Heart left ventricle (tissue), 16 donors: Measurements from ENCODE around the gene NEDD4L. TPM values are rescaled to one million over a fixed set of nuclear protein-coding genes. Genes with fewer than 3 reads are reported as not detected.

ENCODE experiments used
- ATAC-seq, 4 donors: fragments of 200-7000 bp; cut with Tn5 transposase; one replicate each; pipeline ENCODE4 v1.9.1; 2020 to 2022; ENCODE audit warnings: moderate library complexity in 4 of 4, mild to moderate bottlenecking in 3 of 4, moderate number of reproducible peaks in 1 of 4
- DNase-seq, 5 donors: peaks; one replicate each; pipeline ENCODE4 v3.0.0-alpha.2; 2020
- H3K27ac ChIP-seq, 12 donors: fragments of 200-600 bp; sonication (generic) in 4 of 12; one replicate each; pipeline versions ENCODE4 v1.5.0 to v1.8.0; 2016 to 2022; ENCODE audit warnings: mild to moderate bottlenecking in 2 of 12
- H3K27me3 ChIP-seq, 9 donors: fragments of 200-600 bp; sonication (generic) in 2 of 9; one replicate each; pipeline versions ENCODE4 v1.5.1 to v1.8.0; 2016 to 2022; ENCODE audit warnings: mild to moderate bottlenecking in 3 of 9
- H3K36me3 ChIP-seq, 9 donors: fragments of 200-600 bp; sonication (generic) in 2 of 9; one replicate each; pipeline versions ENCODE4 v1.5.0 to v1.8.0; 2018 to 2022; ENCODE audit warnings: mild to moderate bottlenecking in 2 of 9
- H3K4me1 ChIP-seq, 12 donors: fragments of 200-600 bp; sonication (generic) in 4 of 12; one replicate each; pipeline versions ENCODE4 v1.5.0 to v1.8.0; 2016 to 2022; ENCODE audit warnings: mild to moderate bottlenecking in 3 of 12
- H3K4me3 ChIP-seq, 12 donors: fragments of 200-600 bp; sonication (generic) in 4 of 12; one replicate each; pipeline versions ENCODE4 v1.5.0 to v1.8.0; 2017 to 2022; ENCODE audit warnings: mild to moderate bottlenecking in 9 of 12, moderate library complexity in 4 of 12
- H3K9me3 ChIP-seq, 12 donors: fragments of 200-600 bp; sonication (generic) in 4 of 12; one replicate each; pipeline versions ENCODE4 v1.5.0 to v1.8.0; 2016 to 2022; ENCODE audit warnings: mild to moderate bottlenecking in 1 of 12
- CTCF ChIP-seq, 12 donors: fragments of 200-600 bp; sonication (generic) in 4 of 12; IDR thresholded peaks; one replicate each; pipeline versions ENCODE4 v1.5.0 to v1.8.0; 2018 to 2022; ENCODE audit warnings: antibody characterized with exemption in 12 of 12, mild to moderate bottlenecking in 5 of 12
- POLR2A ChIP-seq, 2 donors: fragments of 450-650 bp; IDR thresholded peaks; one replicate each; pipeline ENCODE4 v1.6.1; 2017; ENCODE audit warnings: antibody characterized with exemption in 2 of 2, mild to moderate bottlenecking in 2 of 2, moderate library complexity in 2 of 2
- WGBS, 4 donors: extraction: QIAGEN DNeasy Blood & Tissue Kit in 2 of 4; methylation state at CpG; one replicate each; pipeline versions ENCODE4 v1.1.5 to v1.1.7; 2013 to 2018; 5-methylcytosine and 5-hydroxymethylcytosine counted together
- intact Hi-C, 10 donors: fragments of 100-400 bp; cut with DNase I; formaldehyde crosslinking; loops; one replicate each; pipeline versions ENCODE4 v1.11.1 to v1.14.2; 2022
- polyA plus RNA-seq, 2 donors: library from polyadenylated mRNA; stranded (reverse); fragments of 200-250 nt; gene quantifications; one replicate each; pipeline ENCODE4 v1.2.3, GENCODE V29; 2013
- total RNA-seq, 9 donors: library from RNA; depleted of rRNA in 2 of 9; stranded (reverse); fragments of >200 nt in 2 of 9; fragmentation: NEBNext Ultra II Directional in 3 of 9; extraction: Animal tissue kit (Norgen Biotek cat#: 25700) in 3 of 9; gene quantifications; one replicate each; pipeline versions ENCODE4 v1.1.0 to v1.2.4, GENCODE V29; 2016 to 2023
- donor health status: ischemic (EF 13 %, LVEDD 7.1; RV severe dilation, severe dysfunction).
- donor health status: healthy with polysubstance abuse.
- donor health status: DM: no; HTN: yes; CAD: no.
- donor health status: DM: no; HTN: no; CAD: no.
- donor health status: ischemic (EF 25% LVEDD 6.9; RV normal size, moderate dysfunction).
- donor health status: ischemic (EF 25% LVEDD 5.7; RV mildly dilated, moderate dysfunction).
- donor health status: healthy.
- donor health status: DM: yes; HTN: yes; CAD: no.
- donor health status: ischemic (EF 35%, LVEDD 5.7; RV mildly dilated, moderate dysfunction).
- donor health status: nonischemic (EF 11% LVEDD 7.7; RV severe dilation, severe dysfunction).
- donor health status: DM: yes; HTN: yes; CAD: no.
- donor health status: PGD.
- donor health status: ischemic (EF 29% LVEDD 5.4; RV normal size, mild dysfunction).
- donor health status: nonischemic (EF 23%, LVEDD 6.1; RV moderate dilation, normal function).

The NEDD4L gene
- total and polyA plus RNA-seq, 11 donors: 14.7 to 64.1 (median 51.7) TPM

- peaks cover 0 to 14% (median 0%) of the 10 kb centered on the region in 12 donors for H3K4me1 ChIP-seq
- intact Hi-C loops: loop anchor here in 4 of 10 donors (5.0 to 10.0 kb wide), 5 partner anchors 43 to 185 kb away; partner anchors contain the start of gene NEDD4L (in 2 of the 4)
Measured at GRCh38 chr18:58139459-58140386, 95.7 kb downstream of the NEDD4L start.

GRCh38 chr18:58140387-58141325, 96.6 kb downstream of the NEDD4L start:
- no peaks in the 10 kb centered on the region for H3K36me3 ChIP-seq
- no peak for TF ChIP-seq POLR2A (IDR thresholded peaks at IDR 0.05)
- peak in 4 of 12 donors; percentile 11 to 32 (median 24) for TF ChIP-seq CTCF (IDR thresholded peaks at IDR 0.05)
- DNase-seq (no peak), ATAC-seq (peak; percentile 32 to 66 (median 54))
- peaks cover 0 to 9% (median 0%) of the 10 kb centered on the region in 12 donors for H3K4me1 ChIP-seq
- intact Hi-C loops: loop anchor here in 2 of 10 donors (5.0 to 10.0 kb wide), 3 partner anchors 42 to 184 kb away; no protein-coding TSS in a partner anchor
- H3K27ac ChIP-seq: no peak overlapping the region
- no peaks in the 10 kb centered on the region for H3K9me3 ChIP-seq
- H3K27me3 ChIP-seq: no peaks in the 10 kb centered on the region
- H3K4me3 ChIP-seq: no peak overlapping the region
- WGBS, 4 donors: 73 to 79% (median 74%) methylated on average over 12 of the region's 12 CpGs

More at GRCh38 chr18:58139459-58140386, 95.7 kb downstream of the NEDD4L start:
- no peak for DNase-seq
- no peak overlapping the region for H3K27ac ChIP-seq
- H3K9me3 ChIP-seq: no peaks in the 10 kb centered on the region
- WGBS, 4 donors: 76 to 79% (median 77%) methylated on average over 8 of the region's 8 CpGs
- TF ChIP-seq POLR2A (IDR thresholded peaks at IDR 0.05): no peak
- TF ChIP-seq CTCF (IDR thresholded peaks at IDR 0.05): no peak
- no peak overlapping the region for H3K4me3 ChIP-seq
- no peaks in the 10 kb centered on the region for H3K36me3 ChIP-seq
- no peaks in the 10 kb centered on the region for H3K27me3 ChIP-seq
- no peak for ATAC-seq

- Histone ChIP-seq H3K36me3 (no peaks in the 10 kb centered on the region), H3K27ac (no peak overlapping the region), H3K9me3 (no peaks in the 10 kb centered on the region), H3K4me3 (no peak overlapping the region), H3K4me1 (peaks cover 0 to 7% (median 0%) of the 10 kb centered on the region in 12 donors), H3K27me3 (no peaks in the 10 kb centered on the region)
- DNase-seq (no peak), ATAC-seq (peak in 3 of 4 donors; percentile 35 to 75 (median 39))
- WGBS, 4 donors: 47 to 52% (median 49%) methylated on average over 11 of the region's 11 CpGs
- TF ChIP-seq CTCF (IDR thresholded peaks at IDR 0.05): no peak
- no peak for TF ChIP-seq POLR2A (IDR thresholded peaks at IDR 0.05)
- intact Hi-C loops: loop anchor here in 2 of 10 donors (5.0 to 10.0 kb wide), 3 partner anchors 39 to 181 kb away; no protein-coding TSS in a partner anchor
Measured at GRCh38 chr18:58143386-58143785, 99.4 kb downstream of the NEDD4L start.
